Upper lobe of left lung (tissue), 4 donors: ENCODE measurements around the gene PTPRG.

Experiments used
- EP300 ChIP-seq, 4 donors: sonication (generic); formaldehyde crosslinking; IDR thresholded peaks; one replicate each; pipeline ENCODE4 v1.5.1; 2017; ENCODE audit warnings: antibody characterized with exemption in 4 of 4, control low read depth in 2 of 4
- POLR2A ChIP-seq, 4 donors: fragments of 450-650 bp; IDR thresholded peaks; one replicate each; pipeline ENCODE4 v1.5.1; 2016 to 2017; ENCODE audit warnings: antibody characterized with exemption in 4 of 4, mild to moderate bottlenecking in 2 of 4
- POLR2AphosphoS5 ChIP-seq, 2 donors: sonication (generic); formaldehyde crosslinking; IDR thresholded peaks; one replicate each; pipeline ENCODE4 v1.5.1; 2017; ENCODE audit warnings: antibody characterized with exemption in 2 of 2
- TF ChIP-seq, protein P1 (sequence below), 6 experiments: fragments of 450-650 bp in 4 of 6; fragments of 200-600 bp in 2 of 6; sonication (generic) in 2 of 6; IDR thresholded peaks; one replicate each; pipeline ENCODE4 v1.5.1; 2016 to 2019; ENCODE audit warnings: antibody characterized with exemption in 6 of 6

DNA sequence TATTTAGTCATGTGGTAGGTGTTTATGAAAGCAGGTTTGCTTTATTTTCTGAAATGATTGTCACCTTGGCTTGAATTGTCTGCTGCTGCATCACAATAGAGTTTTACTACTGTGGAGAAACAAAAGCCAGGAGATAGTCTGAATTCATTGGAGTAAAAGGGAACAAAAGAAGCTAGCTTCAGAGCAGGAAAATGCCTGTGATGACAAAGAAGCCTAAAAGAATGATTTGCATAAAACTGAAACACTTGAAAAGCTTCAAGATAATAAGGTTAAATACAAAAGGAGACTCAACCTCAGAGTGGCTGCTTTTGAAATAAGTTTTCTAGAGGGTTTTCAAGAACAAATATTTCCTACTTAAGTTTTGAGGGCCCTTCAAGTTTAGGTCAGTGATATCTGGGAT, 138.3 kb downstream of the PTPRG start:
- TF ChIP-seq POLR2AphosphoS5 (IDR thresholded peaks at IDR 0.05) (no peak), POLR2A (IDR thresholded peaks at IDR 0.05) (no peak), EP300 (IDR thresholded peaks at IDR 0.05) (no peak)
- TF ChIP-seq, protein P1, sequence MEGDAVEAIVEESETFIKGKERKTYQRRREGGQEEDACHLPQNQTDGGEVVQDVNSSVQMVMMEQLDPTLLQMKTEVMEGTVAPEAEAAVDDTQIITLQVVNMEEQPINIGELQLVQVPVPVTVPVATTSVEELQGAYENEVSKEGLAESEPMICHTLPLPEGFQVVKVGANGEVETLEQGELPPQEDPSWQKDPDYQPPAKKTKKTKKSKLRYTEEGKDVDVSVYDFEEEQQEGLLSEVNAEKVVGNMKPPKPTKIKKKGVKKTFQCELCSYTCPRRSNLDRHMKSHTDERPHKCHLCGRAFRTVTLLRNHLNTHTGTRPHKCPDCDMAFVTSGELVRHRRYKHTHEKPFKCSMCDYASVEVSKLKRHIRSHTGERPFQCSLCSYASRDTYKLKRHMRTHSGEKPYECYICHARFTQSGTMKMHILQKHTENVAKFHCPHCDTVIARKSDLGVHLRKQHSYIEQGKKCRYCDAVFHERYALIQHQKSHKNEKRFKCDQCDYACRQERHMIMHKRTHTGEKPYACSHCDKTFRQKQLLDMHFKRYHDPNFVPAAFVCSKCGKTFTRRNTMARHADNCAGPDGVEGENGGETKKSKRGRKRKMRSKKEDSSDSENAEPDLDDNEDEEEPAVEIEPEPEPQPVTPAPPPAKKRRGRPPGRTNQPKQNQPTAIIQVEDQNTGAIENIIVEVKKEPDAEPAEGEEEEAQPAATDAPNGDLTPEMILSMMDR (IDR thresholded peaks at IDR 0.05): no peak
